ELF-1 (cell line): ENCODE results near the gene ALPK3.

Source experiments
- DNase-seq: peaks from one replicate; pipeline ENCODE4 v3.0.0-alpha.2; 2016; ENCODE audit warnings: low read depth, low spot score

The ALPK3 gene

GRCh38 chr15:84824260-84825007, 7.3 kb downstream of the ALPK3 start:
- DNase-seq, result no peak

DNA sequence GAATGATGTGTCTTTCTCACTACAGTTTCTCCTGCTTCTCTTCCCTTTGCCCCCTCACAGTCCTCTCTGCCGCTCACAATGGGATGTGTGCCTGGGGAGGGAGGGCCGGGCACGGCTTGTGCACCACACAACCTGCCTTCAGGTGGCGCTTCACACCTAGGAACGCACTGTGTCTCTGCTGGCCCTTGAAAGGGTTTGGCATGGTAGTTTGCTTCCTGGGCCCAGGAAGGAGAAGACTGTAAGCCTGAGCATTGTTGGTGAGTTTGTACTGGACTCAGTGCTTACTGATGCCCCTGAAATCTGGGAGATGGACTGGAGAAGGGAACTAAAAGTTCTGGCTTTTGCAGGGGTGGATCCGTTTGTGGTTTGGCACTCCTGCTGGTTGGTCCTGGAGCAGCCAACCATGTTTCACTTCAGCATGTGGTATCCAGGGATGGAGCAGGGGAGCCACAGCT, 9.2 kb downstream of the ALPK3 start:
- DNase-seq, result peak; percentile 71

DNA sequence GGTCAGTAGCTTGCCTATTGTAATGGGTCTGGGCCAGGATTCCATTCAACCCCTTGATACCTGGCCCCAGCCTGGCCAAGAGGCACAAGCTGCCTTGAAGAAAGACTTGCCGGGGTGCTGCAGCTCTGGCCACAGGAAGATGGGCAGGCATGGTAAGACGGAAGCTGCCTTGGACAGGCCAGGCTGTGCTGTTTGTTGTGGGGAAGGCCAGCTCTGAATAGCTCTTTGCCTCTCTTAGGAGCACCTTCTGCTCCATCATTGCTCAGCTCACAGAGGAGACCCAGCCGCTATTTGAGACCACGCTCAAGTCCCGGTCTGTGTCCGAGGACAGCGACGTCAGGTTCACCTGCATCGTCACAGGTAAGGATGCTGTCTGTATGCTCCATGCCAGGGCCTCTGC, 10.1 kb downstream of the ALPK3 start:
- no peak for DNase-seq

- no peak for DNase-seq
Observed at GRCh38 chr15:84828086-84828908, 11.1 kb downstream of the ALPK3 start.

- DNase-seq, result no peak
Observed at GRCh38 chr15:84829428-84829827, 12.3 kb downstream of the ALPK3 start.

- DNase-seq, result no peak
Observed at GRCh38 chr15:84830036-84830435, 12.9 kb downstream of the ALPK3 start.

DNA sequence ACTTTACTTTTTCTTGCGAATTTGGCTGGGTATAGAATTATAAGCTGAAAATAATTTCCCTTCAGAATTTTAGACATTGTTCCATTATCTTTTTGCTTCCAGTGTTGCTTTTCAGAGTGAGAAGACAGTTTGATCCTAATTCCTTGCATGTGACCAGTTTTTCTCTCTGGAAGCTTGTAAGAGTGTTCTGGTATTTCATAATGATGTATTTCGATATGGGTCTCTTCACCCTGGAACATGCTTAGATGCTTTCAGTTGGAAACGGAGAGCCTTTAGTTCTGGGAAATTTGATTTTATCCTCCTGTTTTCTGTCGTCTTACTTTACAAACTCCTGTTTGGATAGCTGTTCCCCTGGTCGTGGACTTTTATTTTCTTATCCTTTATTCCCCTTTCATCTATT, 13.9 kb downstream of the ALPK3 start:
- no peak for DNase-seq

DNA sequence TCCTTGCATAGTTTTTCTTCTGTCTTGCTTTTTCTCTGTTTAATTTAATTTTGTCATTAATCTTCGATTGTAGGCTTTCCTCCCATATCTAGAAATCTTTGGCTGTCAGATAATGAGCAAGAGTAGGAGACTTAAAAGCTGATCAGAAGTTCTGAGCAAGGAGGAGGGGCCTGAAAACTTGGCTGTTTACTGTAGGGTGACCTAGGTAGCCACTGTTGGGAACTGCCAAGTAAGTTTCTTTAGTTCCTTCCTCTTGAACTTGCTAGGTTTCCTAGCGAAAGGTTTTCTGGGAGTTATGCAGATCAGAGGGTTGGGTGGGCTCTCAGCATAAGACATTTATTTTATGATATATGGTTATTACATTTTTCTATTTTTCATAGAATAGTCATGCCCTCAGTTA, 14.5 kb downstream of the ALPK3 start:
- DNase-seq, result no peak

DNA sequence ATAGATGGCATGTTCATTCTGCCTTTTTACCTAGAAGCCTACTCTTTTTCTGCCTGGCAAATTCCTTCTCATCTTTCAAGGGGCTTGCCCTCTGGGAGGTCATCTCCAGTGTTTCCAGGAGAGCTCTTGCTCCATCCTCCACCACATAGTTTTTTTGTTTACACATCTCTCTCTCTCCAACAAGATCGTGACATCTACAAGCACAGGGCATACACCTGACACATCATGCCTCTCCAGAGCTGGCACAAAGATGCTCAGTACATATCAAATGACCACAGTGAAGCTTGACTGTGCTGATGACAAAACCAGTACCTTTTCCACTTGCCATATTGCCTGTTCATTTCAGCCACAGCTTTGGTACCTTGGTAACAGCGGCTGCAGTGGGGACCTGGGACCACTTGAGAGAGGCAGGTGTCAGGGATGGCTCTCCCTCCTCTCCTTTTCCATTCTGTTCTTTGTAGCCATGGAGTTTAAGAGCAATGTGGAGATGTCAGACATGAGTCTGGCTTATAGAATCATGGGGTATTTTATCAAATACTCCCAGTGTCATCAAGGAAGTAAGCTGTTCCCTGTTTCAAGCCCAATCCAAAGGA, 15.4 kb downstream of the ALPK3 start:
- DNase-seq, result no peak

- no peak for DNase-seq
Observed at GRCh38 chr15:84833447-84834228, 16.5 kb downstream of the ALPK3 start.

DNA sequence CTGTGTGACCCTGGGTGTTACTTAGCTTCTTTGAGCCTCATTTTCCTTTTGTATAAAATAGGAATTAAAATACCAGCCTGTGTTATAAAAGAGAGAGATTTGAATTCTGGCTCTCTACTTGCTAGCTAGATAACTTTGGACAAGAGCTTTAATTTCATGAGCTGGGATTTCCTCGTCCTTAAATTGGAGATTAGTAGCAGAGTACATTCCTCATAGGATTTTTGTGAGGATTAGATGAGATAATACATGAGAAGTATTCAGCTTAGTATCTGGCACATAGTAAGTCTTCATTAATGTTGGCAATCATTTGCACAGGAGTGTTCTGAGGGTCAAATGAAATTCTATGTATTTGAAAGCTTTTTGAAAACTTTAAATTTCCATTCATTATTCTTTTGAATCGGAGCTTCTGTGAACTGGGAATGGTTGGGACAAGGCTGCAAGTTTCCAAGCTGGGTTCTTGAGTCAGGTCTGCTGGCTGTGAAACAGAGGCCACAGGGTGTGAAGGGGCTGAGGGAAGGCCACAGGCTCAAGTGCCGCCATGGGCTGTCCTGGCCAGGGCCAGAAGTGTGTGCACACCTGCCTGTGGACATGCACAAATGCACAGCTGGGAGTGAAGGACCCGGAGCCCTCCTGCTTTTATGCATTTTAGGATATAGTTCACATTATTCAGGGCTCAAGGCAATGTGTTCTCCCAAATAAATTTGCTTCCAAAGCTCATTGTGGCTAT, 17.2 kb downstream of the ALPK3 start:
- no peak for DNase-seq

DNA sequence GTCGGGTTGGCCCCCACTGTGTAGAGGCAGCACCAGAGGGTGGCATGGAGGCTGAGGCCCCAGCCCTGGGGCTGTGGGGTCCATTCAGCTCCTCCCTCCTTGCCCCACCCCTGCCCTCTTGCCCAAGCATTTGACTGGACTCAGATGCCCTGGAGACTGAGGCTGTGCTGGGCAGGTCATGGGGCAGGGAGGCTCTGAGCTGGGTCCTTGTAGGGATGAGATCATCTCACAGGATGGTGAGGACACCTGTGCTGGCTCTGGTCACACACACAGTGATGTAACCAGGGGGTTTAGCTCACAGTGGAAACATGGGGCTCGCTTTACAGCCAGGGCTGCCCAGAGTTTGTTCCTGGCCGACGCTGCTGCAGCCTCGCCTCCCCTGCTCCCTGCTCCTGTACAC, 17.8 kb downstream of the ALPK3 start:
- no peak for DNase-seq

DNA sequence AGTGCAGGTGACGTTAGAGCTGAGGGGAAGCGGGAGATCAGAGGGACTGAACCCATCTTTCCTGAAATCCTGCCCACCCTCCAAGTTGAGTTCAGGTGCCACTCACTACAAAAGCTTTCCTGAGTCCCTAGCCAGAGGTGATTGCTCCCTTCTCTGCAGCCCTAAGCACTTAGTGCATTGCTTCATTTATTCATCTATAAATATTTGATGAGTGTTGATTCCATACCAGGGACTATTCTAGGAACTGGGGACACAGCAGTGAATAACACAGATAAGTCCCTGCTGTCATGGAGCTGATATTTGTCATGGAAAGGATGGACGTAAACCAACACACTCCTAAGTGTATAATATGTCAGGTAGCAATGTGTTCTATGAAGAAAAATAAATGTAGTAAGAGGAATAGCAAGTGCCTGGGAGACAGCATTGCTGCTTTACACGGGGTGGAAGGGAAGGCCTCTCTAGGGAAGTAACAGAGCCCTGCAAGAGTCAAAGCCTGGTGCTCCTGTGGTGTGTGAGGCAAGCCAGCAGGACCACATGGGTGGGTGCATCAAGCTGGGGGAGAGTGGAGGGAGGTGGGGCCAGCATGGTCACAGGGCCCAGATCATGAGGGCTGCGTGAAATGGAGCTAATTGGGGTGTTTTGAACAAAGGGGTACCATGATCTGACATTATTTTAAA, 18.6 kb downstream of the ALPK3 start:
- DNase-seq, result no peak

- DNase-seq, result no peak
Observed at GRCh38 chr15:84836844-84837243, 19.7 kb downstream of the ALPK3 start.

GRCh38 chr15:84839714-84840113, 22.6 kb downstream of the ALPK3 start:
- DNase-seq, result no peak

GRCh38 chr15:84840255-84840654, 23.1 kb downstream of the ALPK3 start:
- DNase-seq, result no peak

GRCh38 chr15:84840741-84841429, 23.7 kb downstream of the ALPK3 start:
- no peak for DNase-seq

GRCh38 chr15:84842781-84843180, 25.6 kb downstream of the ALPK3 start:
- DNase-seq, result no peak

DNA sequence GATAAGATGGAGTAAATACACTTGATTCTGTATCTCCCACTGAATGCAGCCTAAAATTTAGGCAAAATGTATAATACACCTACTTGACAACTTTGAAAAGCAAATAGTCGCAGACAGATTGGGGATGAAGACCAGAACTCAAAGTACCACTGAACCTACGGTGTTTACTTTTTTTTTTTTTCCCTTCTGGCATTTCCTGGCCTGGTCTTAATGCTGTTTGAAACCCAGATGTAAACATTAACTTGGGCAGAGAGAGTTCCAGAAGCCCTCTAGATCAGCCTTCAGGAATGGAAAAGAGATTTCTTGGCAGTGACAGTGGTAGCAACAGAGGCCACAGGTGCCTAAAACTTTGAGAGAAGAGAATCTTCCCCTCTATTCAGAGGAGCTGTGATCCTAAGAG, 27.8 kb downstream of the ALPK3 start:
- no peak for DNase-seq

- peak; percentile 57 for DNase-seq
Observed at GRCh38 chr15:84845631-84846030, 28.5 kb downstream of the ALPK3 start.
